GM21423 (cell line): ENCODE data around the gene PDZK1IP1.
"Not testable (repeated sequence)": the region's sequence is repeated elsewhere in the genome, so short reads cannot be mapped to it uniquely, and the experiment has no call there.

Experiments
- ATAC-seq: cut with Tn5 transposase; IDR thresholded peaks from one replicate; pipeline ENCODE4 v1.9.1; 2021; ENCODE audit warnings: mild to moderate bottlenecking, moderate library complexity; ENCODE audit not compliant: unreplicated experiment

Gene PDZK1IP1

GRCh38 chr1:47223921-47224675 is 34.3 kb upstream of the PDZK1IP1 start:
- ATAC-seq, result no peak

- ATAC-seq, result no peak
These were observed 33.5 kb upstream of the PDZK1IP1 start for GRCh38 chr1:47223174-47223920.

GRCh38 chr1:47222476-47222875 is 32.6 kb upstream of the PDZK1IP1 start:
- ATAC-seq, result no peak

- ATAC-seq, result no peak
These were observed 29.9 kb upstream of the PDZK1IP1 start for GRCh38 chr1:47219590-47220220.

- ATAC-seq, result no peak
These were observed 29.2 kb upstream of the PDZK1IP1 start for GRCh38 chr1:47219001-47219400.

GRCh38 chr1:47216278-47217059 is 26.6 kb upstream of the PDZK1IP1 start:
- ATAC-seq, result no peak

- no peak for ATAC-seq
These were observed 25.9 kb upstream of the PDZK1IP1 start for GRCh38 chr1:47215713-47216112.

DNA sequence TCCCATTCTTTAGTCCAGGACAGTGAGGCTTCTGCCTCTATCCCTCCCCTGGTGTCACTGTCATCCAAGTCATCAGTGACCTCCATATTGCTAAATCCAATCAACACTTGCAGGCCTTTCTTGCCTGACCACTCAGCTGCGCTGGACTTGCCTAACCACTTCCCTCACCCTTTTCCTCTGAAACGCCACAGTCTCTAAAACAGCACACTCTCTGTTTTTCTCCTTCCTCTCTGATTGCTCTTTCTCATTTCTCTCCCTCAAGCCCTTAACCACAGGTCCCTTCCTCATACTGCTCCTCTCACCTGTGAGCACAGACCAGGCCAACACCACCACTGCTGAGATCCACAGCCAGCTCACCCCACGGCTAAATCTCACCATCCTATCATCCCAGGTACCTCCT is 24.7 kb upstream of the PDZK1IP1 start:
- no peak for ATAC-seq

GRCh38 chr1:47213230-47213963 is 23.6 kb upstream of the PDZK1IP1 start:
- no peak for ATAC-seq

DNA sequence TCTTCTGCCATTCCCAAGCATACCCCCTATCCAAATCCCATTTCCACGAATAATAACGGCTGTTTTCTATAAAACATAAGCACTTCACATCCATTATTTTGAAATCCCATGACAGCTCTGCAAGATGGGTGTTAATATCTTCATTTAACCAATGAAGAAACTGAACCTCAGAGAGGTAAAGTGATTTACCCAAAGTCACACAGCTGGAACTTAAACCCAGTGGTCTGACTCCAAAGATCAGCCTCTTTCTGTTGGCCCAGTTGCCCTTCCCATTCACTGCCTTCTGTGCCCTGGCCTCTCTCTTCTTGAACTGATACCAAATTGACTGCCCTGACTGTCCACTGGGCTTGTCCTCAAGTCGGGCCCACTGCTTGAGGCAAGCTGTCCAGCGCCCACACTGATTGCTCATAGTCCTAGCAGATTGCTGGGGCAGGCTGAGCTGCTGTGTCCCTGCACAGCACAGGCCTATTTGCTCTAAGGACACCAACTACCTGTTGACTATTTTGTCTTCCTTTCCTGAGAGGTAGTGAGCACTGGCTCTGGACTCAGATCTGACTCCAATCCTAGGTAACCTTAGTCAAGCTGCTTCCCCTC is 22.9 kb upstream of the PDZK1IP1 start:
- ATAC-seq, result no peak

DNA sequence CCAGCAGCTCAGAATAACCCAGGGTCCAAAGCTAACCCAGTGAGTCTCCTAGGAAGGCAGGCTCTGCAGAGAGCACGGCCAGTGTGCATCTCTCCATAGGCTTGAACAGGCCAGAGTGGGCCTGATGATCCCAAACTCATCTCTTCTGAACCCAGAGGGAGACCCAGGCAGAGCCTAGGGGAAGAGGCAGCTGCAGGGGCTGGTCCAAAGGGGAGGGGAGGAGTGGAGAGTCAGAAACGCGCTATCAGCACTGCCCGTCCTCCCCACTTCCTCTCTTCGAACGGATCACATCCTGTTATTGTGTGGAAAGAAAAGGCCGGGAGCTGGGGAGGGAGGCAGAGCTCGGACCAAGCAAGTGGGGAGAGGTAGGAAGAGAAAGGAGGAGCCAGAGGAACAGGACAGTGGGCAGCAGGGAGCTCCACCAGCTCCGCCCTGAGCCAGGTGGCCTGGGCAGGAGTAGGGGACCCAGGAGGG is 22.0 kb upstream of the PDZK1IP1 start:
- ATAC-seq, result no peak

- no peak for ATAC-seq
These were observed 20.8 kb upstream of the PDZK1IP1 start for GRCh38 chr1:47210666-47211065.

DNA sequence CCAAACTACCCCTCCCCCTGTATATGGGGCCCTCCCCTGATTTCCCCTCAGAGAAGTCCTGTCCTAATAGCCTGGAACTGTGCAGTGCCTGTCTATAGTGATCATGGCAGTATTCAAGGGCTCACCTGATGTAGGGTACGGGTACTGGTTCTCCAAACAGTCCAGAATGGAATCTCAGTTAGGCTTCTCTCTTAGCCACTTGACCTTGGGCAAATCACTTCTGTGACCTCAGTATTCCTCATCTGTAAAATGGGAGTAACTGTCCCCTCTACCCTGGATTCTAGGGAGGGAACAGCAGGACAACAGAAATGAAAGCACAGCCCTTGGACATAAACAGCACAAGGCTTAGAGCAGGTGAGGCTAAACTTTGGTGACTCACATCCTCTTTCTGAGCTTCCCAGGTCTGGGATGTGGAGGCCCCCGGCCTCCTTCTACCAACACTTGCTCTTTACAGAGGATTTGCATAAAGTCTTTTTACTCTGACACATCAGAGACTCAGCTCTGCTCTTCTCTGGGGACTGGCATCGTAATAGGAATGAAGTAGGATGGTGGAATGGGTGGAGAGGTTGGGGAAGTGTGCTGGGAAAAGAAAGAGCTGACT is 20.0 kb upstream of the PDZK1IP1 start:
- no peak for ATAC-seq

GRCh38 chr1:47209091-47209490 is 19.3 kb upstream of the PDZK1IP1 start:
- no peak for ATAC-seq

DNA sequence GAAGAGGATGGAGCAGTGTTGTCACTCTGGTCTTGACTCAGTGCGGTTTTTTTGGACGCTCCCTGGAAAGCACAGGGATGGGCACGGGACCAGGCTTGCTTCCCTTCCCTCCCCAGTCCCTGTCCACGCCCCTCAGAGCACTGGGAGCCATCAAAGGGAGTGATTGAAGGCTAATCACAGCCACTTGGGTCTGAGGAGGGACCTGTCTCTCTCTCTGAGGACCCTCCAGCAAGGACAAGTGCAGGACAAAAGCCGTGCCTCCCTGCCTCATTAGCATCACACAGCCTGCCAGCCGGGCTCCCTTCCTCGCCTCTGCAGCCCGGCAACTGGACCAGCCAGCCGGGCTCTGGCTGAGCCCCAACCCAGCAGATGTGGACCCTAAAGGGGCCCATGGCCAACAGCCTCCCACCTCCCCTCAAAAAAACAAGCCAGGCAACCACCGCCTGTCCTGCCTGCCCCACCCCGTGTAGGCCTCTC is 18.6 kb upstream of the PDZK1IP1 start:
- ATAC-seq, result no peak

- ATAC-seq, result no peak
These were observed 18.1 kb upstream of the PDZK1IP1 start for GRCh38 chr1:47207803-47208373.

GRCh38 chr1:47205918-47206317 is 16.1 kb upstream of the PDZK1IP1 start:
- ATAC-seq, result no peak

DNA sequence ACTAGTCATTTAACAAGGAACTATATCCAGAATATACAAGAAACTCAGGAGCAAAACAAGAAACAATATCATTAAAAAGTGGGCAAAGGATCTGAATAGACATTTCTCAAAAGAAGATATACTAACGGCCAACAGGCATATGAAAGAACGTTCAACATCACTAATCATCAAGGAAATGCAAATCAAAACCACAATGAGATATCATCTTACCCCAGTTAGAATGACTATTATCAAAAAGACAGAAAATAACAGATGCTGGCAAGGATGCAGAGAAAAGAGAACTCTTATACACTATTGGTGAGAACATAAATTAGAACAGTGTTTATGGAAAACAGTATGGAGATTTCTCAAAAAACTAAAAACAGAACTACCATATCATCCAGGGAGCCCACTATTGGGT is 13.7 kb upstream of the PDZK1IP1 start:
- ATAC-seq, result not testable (repeated sequence)

DNA sequence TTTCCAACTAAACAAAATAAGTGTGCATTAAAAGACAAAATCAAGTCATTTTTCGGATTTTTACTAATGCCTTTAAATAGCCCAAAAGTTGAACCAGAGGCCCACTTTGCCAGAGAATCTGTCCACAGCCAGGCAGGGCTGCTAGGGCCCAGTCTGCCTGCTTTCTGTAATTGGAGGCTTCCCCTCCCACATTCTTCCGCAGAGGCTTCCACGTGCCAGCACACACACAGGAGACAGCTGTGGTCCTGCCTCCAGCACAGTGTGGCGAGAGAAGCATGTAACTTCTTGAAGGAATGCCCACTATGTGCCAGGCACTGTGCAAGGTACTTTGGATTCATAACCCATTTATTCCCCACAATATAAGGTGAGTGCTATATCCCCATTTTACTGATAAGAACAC is 11.3 kb upstream of the PDZK1IP1 start:
- ATAC-seq, result no peak
